ENCODE results near the gene TSPAN18.

GRCh38 chr11:44920451-44920850 lies 193.7 kb downstream of the TSPAN18 start:
- no peak for TF ChIP-seq CTCF (IDR thresholded peaks at IDR 0.05; ENCODE audit: control extremely low read depth in 1 of 3, insufficient read depth in 1 of 3, low read depth in 1 of 3, low read length in 3 of 3)
- no peak for TF ChIP-seq PHF8 (conservative IDR thresholded peaks at IDR 0.05; ENCODE audit: low read depth, low read length)
- no peak for TF ChIP-seq CEBPB (IDR thresholded peaks at IDR 0.05; ENCODE audit: low read depth, low read length)
- TF ChIP-seq CREB1 (IDR thresholded peaks at IDR 0.05) = no peak
- no peak for TF ChIP-seq EP300 (IDR thresholded peaks at IDR 0.05; ENCODE audit: borderline replicate concordance in 1 of 2, low read depth in 2 of 2, low read length in 2 of 2)
- no peak for TF ChIP-seq MAX (IDR thresholded peaks at IDR 0.05)
